Measurements from ENCODE around the gene CUL3. TPM values are rescaled to one million over a fixed set of nuclear protein-coding genes. Genes with fewer than 3 reads are reported as not detected.

The CUL3 gene
- total RNA-seq, 1 donor from 2014 or later = 74.4 TPM

GRCh38 chr2:224570328-224570993, 14.7 kb downstream of the CUL3 start:
- no peak for DNase-seq
- Histone ChIP-seq H3K36me3 (no peaks in the 10 kb centered on the region), H3K9me3 (replicated peaks) (peaks cover 8% of the 10 kb centered on the region), H3K4me3 (no peak overlapping the region), H3K27ac (replicated peaks) (no peak overlapping the region), H3K4me1 (peaks cover 88% of the 10 kb centered on the region), H3K27me3 (ENCODE audit: low read depth) (no peaks in the 10 kb centered on the region)
- intact Hi-C loops (cut with micrococcal nuclease) = no loop called here
- TF ChIP-seq CTCF (IDR thresholded peaks at IDR 0.05; ENCODE audit: borderline replicate concordance) = no peak

DNA sequence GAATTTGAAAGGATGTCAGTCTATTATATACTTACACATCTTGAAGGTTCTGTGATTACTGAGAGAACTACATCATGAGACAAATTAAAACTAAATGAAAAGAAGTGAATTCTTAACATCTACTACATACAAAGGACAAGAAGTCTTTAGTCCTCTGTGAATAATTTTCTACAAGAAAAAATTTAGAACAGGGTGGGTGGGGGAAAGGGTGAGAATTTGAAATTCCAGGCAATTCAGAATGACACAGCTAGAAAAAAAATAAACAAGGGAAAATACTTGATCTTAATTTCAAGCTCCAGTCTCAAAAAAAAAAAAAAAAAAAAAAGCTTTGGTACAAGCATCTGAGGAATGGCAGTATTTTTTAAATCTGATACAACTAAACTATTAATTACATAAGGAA, 15.5 kb downstream of the CUL3 start:
- Histone ChIP-seq H3K27me3 (ENCODE audit: low read depth) (no peaks in the 10 kb centered on the region), H3K36me3 (no peaks in the 10 kb centered on the region), H3K27ac (replicated peaks) (no peak overlapping the region), H3K4me1 (peaks cover 88% of the 10 kb centered on the region), H3K4me3 (no peak overlapping the region), H3K9me3 (replicated peaks) (peaks cover 8% of the 10 kb centered on the region)
- TF ChIP-seq CTCF (IDR thresholded peaks at IDR 0.05; ENCODE audit: borderline replicate concordance) = no peak
- no peak for DNase-seq
- intact Hi-C loops (cut with micrococcal nuclease) = no loop called here

DNA sequence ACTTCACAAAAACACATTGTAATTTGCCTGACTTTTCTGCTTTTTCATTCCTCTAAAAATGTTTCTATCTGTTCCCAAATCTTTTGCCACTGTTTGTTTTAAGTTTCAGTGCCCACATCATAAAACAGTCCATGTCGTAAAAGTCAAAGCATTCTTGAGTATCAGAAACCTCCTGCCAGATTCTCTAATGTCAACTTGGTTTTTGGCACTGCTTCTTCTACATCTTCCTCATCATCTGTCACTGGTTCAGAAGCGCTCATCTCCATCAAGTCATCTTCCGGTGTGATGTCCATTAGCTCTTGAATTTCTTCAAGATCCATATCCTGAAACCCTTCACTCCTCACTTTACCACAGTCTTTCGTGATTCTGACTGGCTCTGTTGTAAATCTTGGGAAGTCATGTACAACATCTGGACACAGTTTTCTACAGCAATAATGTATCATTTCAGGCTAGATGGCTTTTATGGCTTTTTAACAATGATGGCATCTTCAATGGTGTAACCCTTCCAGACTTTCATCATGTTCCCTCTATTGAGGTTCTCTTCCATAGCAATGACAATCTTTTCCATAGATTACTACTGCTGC, 19.6 kb downstream of the CUL3 start:
- Histone ChIP-seq H3K4me1 (peaks cover 88% of the 10 kb centered on the region), H3K9me3 (replicated peaks) (peaks cover 8% of the 10 kb centered on the region), H3K36me3 (no peaks in the 10 kb centered on the region), H3K4me3 (no peak overlapping the region), H3K27me3 (ENCODE audit: low read depth) (no peaks in the 10 kb centered on the region), H3K27ac (replicated peaks) (no peak overlapping the region)
- intact Hi-C loops (cut with micrococcal nuclease) = no loop called here
- DNase-seq = no peak
- TF ChIP-seq CTCF (IDR thresholded peaks at IDR 0.05; ENCODE audit: borderline replicate concordance) = no peak

DNA sequence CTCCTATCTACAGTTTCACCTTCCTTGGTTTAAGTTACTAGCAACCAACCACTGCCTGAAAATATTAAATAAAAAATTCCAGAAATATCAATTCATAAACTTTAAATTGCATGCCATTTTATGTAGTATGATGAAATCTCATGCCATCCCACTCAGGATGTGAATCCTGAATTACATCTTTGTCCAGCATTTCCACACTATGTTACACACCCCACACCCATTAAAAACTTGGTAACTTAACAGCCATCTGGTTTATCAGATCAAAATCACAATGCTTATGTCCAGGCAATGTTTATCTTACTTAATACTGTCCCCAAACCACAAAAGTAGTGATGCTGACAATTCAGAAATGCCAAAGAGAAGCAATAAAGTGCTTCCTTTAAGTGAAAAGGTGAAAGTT, 21.6 kb downstream of the CUL3 start:
- TF ChIP-seq CTCF (IDR thresholded peaks at IDR 0.05; ENCODE audit: borderline replicate concordance) = no peak
- Histone ChIP-seq H3K4me1 (peaks cover 73% of the 10 kb centered on the region), H3K27ac (replicated peaks) (no peak overlapping the region), H3K27me3 (ENCODE audit: low read depth) (no peaks in the 10 kb centered on the region), H3K36me3 (no peaks in the 10 kb centered on the region), H3K4me3 (no peak overlapping the region), H3K9me3 (replicated peaks) (peaks cover 8% of the 10 kb centered on the region)
- no peak for DNase-seq
- intact Hi-C loops (cut with micrococcal nuclease) = no loop called here

- H3K27ac ChIP-seq (replicated peaks) = no peak overlapping the region
- intact Hi-C loops (cut with micrococcal nuclease) = no loop called here
- no peaks in the 10 kb centered on the region for H3K36me3 ChIP-seq
- no peak for TF ChIP-seq CTCF (IDR thresholded peaks at IDR 0.05; ENCODE audit: borderline replicate concordance)
- no peaks in the 10 kb centered on the region for H3K27me3 ChIP-seq (ENCODE audit: low read depth)
- peaks cover 72% of the 10 kb centered on the region for H3K4me1 ChIP-seq
- no peak overlapping the region for H3K4me3 ChIP-seq
- no peak for DNase-seq
- peaks cover 8% of the 10 kb centered on the region for H3K9me3 ChIP-seq (replicated peaks)
These were observed 22.3 kb downstream of the CUL3 start for GRCh38 chr2:224562831-224563230.

Measured in left ventricle myocardium inferior (tissue), 1 donor.